HFF-Myc (cell line): ENCODE measurements around the gene SPG7.

ENCODE experiments used
- DNase-seq: peaks from one replicate; pipeline ENCODE4 v3.0.0-alpha.2; 2011; ENCODE audit warnings: low read depth; ENCODE audit errors: extremely low read depth
- H3K4me3 ChIP-seq: replicated peaks from 2 replicates; pipeline ENCODE4 v1.5.1; 2011; ENCODE audit warnings: low read depth, mild to moderate bottlenecking, control low read depth, low read length
- TF ChIP-seq, protein P1 (sequence below): IDR thresholded peaks from 2 replicates; pipeline ENCODE4 v1.5.1; 2012; ENCODE audit warnings: mild to moderate bottlenecking, low read depth, low read length, control low read depth; ENCODE audit errors: missing control alignments

The SPG7 gene

DNA sequence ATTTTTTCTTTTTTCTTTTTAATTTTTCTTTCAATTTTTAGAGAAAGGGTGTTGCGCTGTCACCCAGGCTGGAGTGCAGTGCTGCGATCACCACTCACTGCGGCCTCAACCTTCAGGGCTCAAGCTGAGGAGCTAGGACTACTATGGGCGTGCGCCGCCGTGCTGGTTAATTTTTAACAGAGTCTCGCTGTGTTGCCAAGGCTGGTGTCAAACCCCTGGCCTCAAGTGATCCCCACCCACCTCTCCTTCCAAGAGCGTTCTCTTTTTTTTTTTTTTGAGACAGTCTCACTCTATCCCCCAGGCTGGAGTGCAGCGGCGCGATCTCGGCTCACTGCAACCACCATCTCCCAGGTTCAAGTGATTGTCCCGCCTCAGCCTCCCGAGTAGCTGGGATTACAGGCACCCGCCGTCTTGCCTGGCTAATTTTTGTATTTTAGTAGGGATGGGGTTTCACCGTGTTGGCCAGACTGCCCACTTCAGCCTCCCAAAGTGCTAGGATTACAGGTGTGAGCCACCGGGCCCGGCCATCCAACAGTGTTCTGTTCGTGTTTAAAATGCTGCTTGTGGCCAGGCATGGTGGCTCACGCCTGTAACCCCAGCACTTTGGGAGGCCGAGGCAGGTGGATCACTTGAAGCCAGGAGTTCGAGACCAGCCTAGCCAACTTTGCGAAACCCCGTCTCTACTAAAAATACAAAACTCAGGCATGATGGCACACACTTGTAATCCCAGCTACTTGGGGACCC is 37.8 kb downstream of the SPG7 start:
- H3K4me3 ChIP-seq = no peak overlapping the region
- TF ChIP-seq, protein P1, sequence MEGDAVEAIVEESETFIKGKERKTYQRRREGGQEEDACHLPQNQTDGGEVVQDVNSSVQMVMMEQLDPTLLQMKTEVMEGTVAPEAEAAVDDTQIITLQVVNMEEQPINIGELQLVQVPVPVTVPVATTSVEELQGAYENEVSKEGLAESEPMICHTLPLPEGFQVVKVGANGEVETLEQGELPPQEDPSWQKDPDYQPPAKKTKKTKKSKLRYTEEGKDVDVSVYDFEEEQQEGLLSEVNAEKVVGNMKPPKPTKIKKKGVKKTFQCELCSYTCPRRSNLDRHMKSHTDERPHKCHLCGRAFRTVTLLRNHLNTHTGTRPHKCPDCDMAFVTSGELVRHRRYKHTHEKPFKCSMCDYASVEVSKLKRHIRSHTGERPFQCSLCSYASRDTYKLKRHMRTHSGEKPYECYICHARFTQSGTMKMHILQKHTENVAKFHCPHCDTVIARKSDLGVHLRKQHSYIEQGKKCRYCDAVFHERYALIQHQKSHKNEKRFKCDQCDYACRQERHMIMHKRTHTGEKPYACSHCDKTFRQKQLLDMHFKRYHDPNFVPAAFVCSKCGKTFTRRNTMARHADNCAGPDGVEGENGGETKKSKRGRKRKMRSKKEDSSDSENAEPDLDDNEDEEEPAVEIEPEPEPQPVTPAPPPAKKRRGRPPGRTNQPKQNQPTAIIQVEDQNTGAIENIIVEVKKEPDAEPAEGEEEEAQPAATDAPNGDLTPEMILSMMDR = no peak
- DNase-seq = no peak

DNA sequence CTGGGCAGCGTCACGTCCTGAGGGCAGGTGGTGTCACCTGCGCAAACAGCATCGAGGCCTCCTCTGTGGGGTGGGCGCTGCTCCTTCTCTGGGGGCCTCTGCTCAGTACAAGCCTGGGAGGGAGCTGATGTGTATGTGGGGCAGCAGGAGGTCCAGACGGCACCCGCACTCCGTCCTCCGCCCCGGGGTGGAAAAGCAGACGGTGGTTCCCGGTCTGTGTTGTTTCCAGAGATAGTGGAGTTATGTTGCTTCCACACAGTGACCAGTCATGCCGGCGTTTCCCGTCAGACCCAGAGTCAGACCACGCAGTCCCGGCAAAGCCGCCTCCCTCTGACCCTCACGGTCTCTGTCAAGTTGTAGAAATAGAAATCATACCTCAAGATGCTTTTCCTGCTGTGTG is 38.6 kb downstream of the SPG7 start:
- DNase-seq = no peak
- no peak overlapping the region for H3K4me3 ChIP-seq
- TF ChIP-seq, protein P1 = no peak

DNA sequence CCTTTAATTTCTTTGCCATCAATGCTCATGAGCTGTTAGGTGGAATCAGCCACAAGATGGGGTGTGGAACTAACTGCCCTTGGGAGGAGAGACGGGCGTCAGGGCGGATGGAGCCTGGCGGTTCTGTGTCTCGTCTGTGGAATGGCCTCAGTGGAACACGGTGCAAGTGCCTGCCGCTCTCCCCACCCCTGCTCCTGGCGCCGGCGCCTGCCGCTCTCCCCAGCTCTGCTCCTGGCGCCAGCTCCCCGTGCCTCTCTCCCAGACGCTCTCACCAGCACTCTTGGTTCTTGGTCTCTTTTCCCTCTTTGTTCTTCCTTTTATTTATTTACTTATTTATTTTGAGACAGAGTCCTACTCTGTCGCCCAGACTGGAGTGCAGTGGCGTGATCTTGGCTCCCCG is 39.1 kb downstream of the SPG7 start:
- DNase-seq = no peak
- no peak overlapping the region for H3K4me3 ChIP-seq
- TF ChIP-seq, protein P1 = no peak

DNA sequence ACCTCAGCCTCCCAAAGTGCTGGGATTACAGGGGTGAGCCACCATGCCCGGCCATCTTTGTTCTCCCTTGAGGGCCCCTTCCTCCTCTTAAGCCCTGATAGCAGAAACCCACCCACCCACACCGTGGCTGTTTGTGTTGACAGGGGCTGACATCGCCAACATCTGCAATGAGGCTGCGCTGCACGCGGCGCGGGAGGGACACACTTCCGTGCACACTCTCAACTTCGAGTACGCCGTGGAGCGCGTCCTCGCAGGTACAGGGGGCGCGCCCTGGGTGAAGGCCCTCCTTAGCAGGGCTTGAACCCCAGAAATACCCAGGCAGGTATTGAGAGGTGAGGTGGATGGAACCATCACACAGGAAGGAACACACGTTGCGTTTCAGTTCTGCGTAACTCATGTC is 39.7 kb downstream of the SPG7 start:
- H3K4me3 ChIP-seq = no peak overlapping the region
- TF ChIP-seq, protein P1 = no peak
- DNase-seq = no peak

DNA sequence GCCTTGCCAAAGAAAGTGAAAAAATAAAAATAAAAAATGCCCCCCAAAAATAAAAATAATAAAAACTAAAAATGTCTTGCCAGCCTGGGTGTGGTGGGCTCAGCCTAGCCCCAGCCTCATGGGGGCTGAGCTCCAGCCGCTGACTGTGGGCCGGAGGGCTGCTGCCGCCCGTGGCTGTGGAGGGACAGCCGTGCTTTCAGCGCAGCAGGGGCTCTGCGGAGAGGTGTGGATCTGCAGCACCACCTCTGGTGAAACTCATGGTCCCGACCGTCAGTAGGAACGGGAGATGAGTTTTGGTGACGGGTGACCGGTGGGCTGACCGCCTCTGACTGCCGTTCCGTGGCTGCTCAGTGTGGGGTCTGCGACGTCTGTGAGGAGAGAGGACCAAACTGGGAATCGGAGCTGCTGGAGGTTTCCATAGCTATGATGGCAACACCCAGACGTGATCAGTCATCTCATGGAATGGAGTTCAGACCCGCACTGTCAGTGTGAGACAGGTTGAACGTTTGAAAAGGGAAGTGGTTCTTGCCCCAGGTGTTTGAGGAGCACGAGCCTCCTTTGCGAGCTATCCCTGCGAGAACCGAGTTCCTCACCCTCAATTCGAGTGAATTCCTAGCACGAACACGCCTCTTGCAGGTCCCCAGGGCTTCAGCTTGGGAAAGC is 40.3 kb downstream of the SPG7 start:
- no peak for DNase-seq
- no peak overlapping the region for H3K4me3 ChIP-seq
- TF ChIP-seq, protein P1 = no peak

GRCh38 chr16:89549007-89549700 is 41.0 kb downstream of the SPG7 start:
- H3K4me3 ChIP-seq = no peak overlapping the region
- DNase-seq = no peak
- TF ChIP-seq, protein P1 = no peak
